H9 (cell line): ENCODE data around the gene CHRNG. TPM values are rescaled to one million over a fixed set of nuclear protein-coding genes. Genes with fewer than 3 reads are reported as not detected.

Source experiments
- DNase-seq: peaks from one replicate; pipeline ENCODE4 v3.0.0-alpha.2; 2017
- H2AFZ ChIP-seq: one replicate; pipeline ENCODE4 v1.6.1; 2013; ENCODE audit warnings: mild to moderate bottlenecking, low read length, control low read depth, moderate library complexity
- H2AK5ac ChIP-seq: 2 replicates; pipeline ENCODE4 v1.6.1; 2013; ENCODE audit warnings: low read length, control low read depth, mixed read lengths; ENCODE audit not compliant: insufficient read length
- H2BK120ac ChIP-seq: one replicate; pipeline ENCODE4 v1.6.1; 2013; ENCODE audit warnings: low read depth, mild to moderate bottlenecking, low read length, control low read depth, inconsistent platforms; ENCODE audit not compliant: poor library complexity, severe bottlenecking
- H2BK12ac ChIP-seq: 2 replicates; pipeline ENCODE4 v1.6.1; 2013; ENCODE audit warnings: low read length, control low read depth, mixed read lengths, low read depth; ENCODE audit not compliant: insufficient read length
- H2BK15ac ChIP-seq: 2 replicates; pipeline ENCODE4 v1.6.1; 2013; ENCODE audit warnings: low read depth, low read length, control low read depth
- H2BK20ac ChIP-seq: one replicate; pipeline ENCODE4 v1.6.1; 2013; ENCODE audit warnings: low read depth, mild to moderate bottlenecking, low read length, control low read depth, inconsistent platforms; ENCODE audit not compliant: poor library complexity, severe bottlenecking
- H2BK5ac ChIP-seq: 2 replicates; pipeline ENCODE4 v1.6.1; 2013; ENCODE audit warnings: low read length, control low read depth, mixed read lengths; ENCODE audit not compliant: insufficient read length
- H3K14ac ChIP-seq: 2 replicates; pipeline ENCODE4 v1.6.1; 2013; ENCODE audit warnings: low read length, control low read depth; ENCODE audit not compliant: insufficient read depth
- H3K18ac ChIP-seq: 2 replicates; pipeline ENCODE4 v1.6.1; 2013; ENCODE audit warnings: low read depth, mild to moderate bottlenecking, mixed read lengths, low read length, control low read depth; ENCODE audit not compliant: insufficient read length
- H3K23ac ChIP-seq: 2 replicates; pipeline ENCODE4 v1.6.1; 2013; ENCODE audit warnings: low read length, control low read depth, mixed read lengths, low read depth; ENCODE audit not compliant: insufficient read length
- H3K23me2 ChIP-seq: 2 replicates; pipeline ENCODE4 v1.6.1; 2013; ENCODE audit warnings: low read depth, mild to moderate bottlenecking, mixed read lengths, low read length, control low read depth; ENCODE audit not compliant: insufficient read length, poor library complexity, severe bottlenecking
- H3K27ac ChIP-seq: 2 replicates; pipeline ENCODE4 v1.5.1; 2013; ENCODE audit warnings: low read length, control low read depth, mixed read lengths, low read depth; ENCODE audit not compliant: insufficient read length
- H3K27me3 ChIP-seq: 2 replicates; pipeline ENCODE4 v1.6.1; 2013; ENCODE audit warnings: low read length, control low read depth, inconsistent platforms; ENCODE audit not compliant: insufficient read depth
- H3K4ac ChIP-seq: 2 replicates; pipeline ENCODE4 v1.6.1; 2013; ENCODE audit warnings: low read depth, mild to moderate bottlenecking, control low read depth, inconsistent platforms, low read length, moderate library complexity
- H3K4me1 ChIP-seq: 2 replicates; pipeline ENCODE4 v1.6.1; 2013; ENCODE audit warnings: low read length, control low read depth, inconsistent platforms; ENCODE audit not compliant: insufficient read depth
- H3K4me2 ChIP-seq: 2 replicates; pipeline ENCODE4 v1.6.1; 2013; ENCODE audit warnings: low read length, control low read depth, mixed read lengths; ENCODE audit not compliant: insufficient read length, insufficient read depth
- H3K56ac ChIP-seq: 2 replicates; pipeline ENCODE4 v1.6.1; 2013; ENCODE audit warnings: low read depth, mild to moderate bottlenecking, mixed read lengths, low read length, control low read depth; ENCODE audit not compliant: insufficient read length
- H3K79me1 ChIP-seq: 2 replicates; pipeline ENCODE4 v1.6.1; 2013; ENCODE audit warnings: low read depth, mild to moderate bottlenecking, moderate library complexity, low read length, control low read depth, inconsistent platforms; ENCODE audit not compliant: insufficient read depth, poor library complexity, severe bottlenecking
- H3K79me2 ChIP-seq: 2 replicates; pipeline ENCODE4 v1.6.1; 2013; ENCODE audit warnings: low read length, control low read depth, inconsistent platforms; ENCODE audit not compliant: insufficient read depth
- H3K9ac ChIP-seq: 2 replicates; pipeline ENCODE4 v1.6.1; 2013; ENCODE audit warnings: low read length, control low read depth, mixed read lengths; ENCODE audit not compliant: insufficient read length; ENCODE audit errors: extremely low read depth
- H3K9me3 ChIP-seq: one replicate; pipeline ENCODE4 v1.6.1; 2013; ENCODE audit warnings: low read depth, low read length, inconsistent platforms; ENCODE audit not compliant: control insufficient read depth
- H3T11ph ChIP-seq: one replicate; pipeline ENCODE4 v1.6.1; 2013; ENCODE audit warnings: mild to moderate bottlenecking, low read length, control low read depth, inconsistent platforms
- H4K20me1 ChIP-seq: one replicate; pipeline ENCODE4 v1.6.1; 2013; ENCODE audit not compliant: control insufficient read depth, insufficient read length, insufficient read depth
- H4K5ac ChIP-seq: 2 replicates; pipeline ENCODE4 v1.6.1; 2013; ENCODE audit warnings: low read depth, mild to moderate bottlenecking, mixed read lengths, low read length, control low read depth; ENCODE audit not compliant: insufficient read length
- H4K8ac ChIP-seq: replicated peaks from 2 replicates; pipeline ENCODE4 v1.6.1; 2013; ENCODE audit warnings: low read length, control low read depth, mixed read lengths, low read depth; ENCODE audit not compliant: insufficient read length
- H4K91ac ChIP-seq: 2 replicates; pipeline ENCODE4 v1.6.1; 2013; ENCODE audit warnings: low read depth, mild to moderate bottlenecking, moderate library complexity, mixed read lengths, low read length, control low read depth; ENCODE audit not compliant: insufficient read length
- H3K27ac Mint-ChIP-seq, 3 experiments: 2 replicates in 2 of 3; 3 replicates in 1 of 3; pipeline ENCODE4 v1.8.0; 2020 to 2021; ENCODE audit warnings: mixed read lengths in 3 of 3, mild to moderate bottlenecking in 1 of 3, moderate library complexity in 1 of 3
- H3K27me3 Mint-ChIP-seq: 2 replicates; pipeline ENCODE4 v1.8.0; 2021; ENCODE audit warnings: low read depth, mild to moderate bottlenecking, moderate library complexity, mixed read lengths
- H3K36me3 Mint-ChIP-seq, 3 experiments: 2 replicates in 2 of 3; 3 replicates in 1 of 3; pipeline ENCODE4 v1.8.0; 2020 to 2021; ENCODE audit warnings: low read depth in 3 of 3, mixed read lengths in 3 of 3; ENCODE audit not compliant: insufficient read depth in 1 of 3
- H3K4me1 Mint-ChIP-seq, 2 experiments: 2 replicates each; pipeline ENCODE4 v1.8.0; 2020; ENCODE audit warnings: mixed read lengths in 2 of 2
- H3K4me3 Mint-ChIP-seq, 2 experiments: 2 replicates in 1 of 2; 3 replicates in 1 of 2; pipeline ENCODE4 v1.8.0; 2020 to 2021; ENCODE audit warnings: mild to moderate bottlenecking in 2 of 2, mixed read lengths in 2 of 2, moderate library complexity in 1 of 2
- H3K9me3 Mint-ChIP-seq, 2 experiments: 2 replicates in 1 of 2; 3 replicates in 1 of 2; pipeline ENCODE4 v1.8.0; 2020; ENCODE audit warnings: mild to moderate bottlenecking in 2 of 2, mixed read lengths in 2 of 2, moderate library complexity in 1 of 2
- WGBS: extraction: QIAGEN DNeasy Blood & Tissue Kit; methylation state at CpG from one replicate; pipeline ENCODE4 v1.1.7; 2013; ENCODE audit warnings: missing lambda C conversion rate, low lambda C conversion rate, mixed read lengths; ENCODE audit not compliant: insufficient read length; ENCODE audit errors: extremely low coverage; 5-methylcytosine and 5-hydroxymethylcytosine counted together
- total RNA-seq: library from RNA; stranded (reverse); gene quantifications from 2 replicates; pipeline ENCODE4 v1.2.1, GENCODE V29; 2021
- TF ChIP-seq, protein P1 (sequence below): fragments of 200-600 bp; sonication (generic); conservative IDR thresholded peaks from 3 replicates; pipeline ENCODE4 v1.8.0; 2021; ENCODE audit warnings: antibody characterized with exemption, mild to moderate bottlenecking

CHRNG gene
- total RNA-seq, 1 experiment from 2014 or later, result not detected

- Histone ChIP-seq H3T11ph (no peak overlapping the region), H2BK5ac (no peak overlapping the region), H4K91ac (no peak overlapping the region), H3K56ac (no peak overlapping the region), H3K79me2 (no peaks in the 10 kb centered on the region), H2AK5ac (no peak overlapping the region), H4K5ac (no peak overlapping the region), H2BK15ac (no peak overlapping the region), H3K23ac (no peak overlapping the region), H3K27me3 (no peaks in the 10 kb centered on the region), H3K4me1 (no peaks in the 10 kb centered on the region), H2BK20ac (no peak overlapping the region), H4K20me1 (no peaks in the 10 kb centered on the region), H3K14ac (no peak overlapping the region), H3K27ac (no peak overlapping the region), H2AFZ (no peak overlapping the region), H4K8ac (no peak overlapping the region), H2BK12ac (no peak overlapping the region), H3K4me2 (no peak overlapping the region), H3K23me2 (no peaks in the 10 kb centered on the region), H3K79me1 (no peaks in the 10 kb centered on the region), H3K4ac (no peak overlapping the region), H2BK120ac (no peak overlapping the region), H3K18ac (no peak overlapping the region), H3K9ac (no peak overlapping the region), H3K9me3 (no peaks in the 10 kb centered on the region)
- no peak for DNase-seq
- TF ChIP-seq, protein P1, sequence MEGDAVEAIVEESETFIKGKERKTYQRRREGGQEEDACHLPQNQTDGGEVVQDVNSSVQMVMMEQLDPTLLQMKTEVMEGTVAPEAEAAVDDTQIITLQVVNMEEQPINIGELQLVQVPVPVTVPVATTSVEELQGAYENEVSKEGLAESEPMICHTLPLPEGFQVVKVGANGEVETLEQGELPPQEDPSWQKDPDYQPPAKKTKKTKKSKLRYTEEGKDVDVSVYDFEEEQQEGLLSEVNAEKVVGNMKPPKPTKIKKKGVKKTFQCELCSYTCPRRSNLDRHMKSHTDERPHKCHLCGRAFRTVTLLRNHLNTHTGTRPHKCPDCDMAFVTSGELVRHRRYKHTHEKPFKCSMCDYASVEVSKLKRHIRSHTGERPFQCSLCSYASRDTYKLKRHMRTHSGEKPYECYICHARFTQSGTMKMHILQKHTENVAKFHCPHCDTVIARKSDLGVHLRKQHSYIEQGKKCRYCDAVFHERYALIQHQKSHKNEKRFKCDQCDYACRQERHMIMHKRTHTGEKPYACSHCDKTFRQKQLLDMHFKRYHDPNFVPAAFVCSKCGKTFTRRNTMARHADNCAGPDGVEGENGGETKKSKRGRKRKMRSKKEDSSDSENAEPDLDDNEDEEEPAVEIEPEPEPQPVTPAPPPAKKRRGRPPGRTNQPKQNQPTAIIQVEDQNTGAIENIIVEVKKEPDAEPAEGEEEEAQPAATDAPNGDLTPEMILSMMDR, result no peak
- H3K36me3 Mint-ChIP-seq, result no peaks in the 10 kb centered on the region
- no CpG with 5 or more reads among the region's 5 CpGs for WGBS
- peaks cover 0 to 2% of the 10 kb centered on the region in 2 experiments; a peak in 2 of 5 replicates for H3K9me3 Mint-ChIP-seq
- peaks cover 17% of the 10 kb centered on the region for H3K27me3 Mint-ChIP-seq
- H3K4me3 Mint-ChIP-seq, result no peak overlapping the region
- peaks cover 13 to 32% of the 10 kb centered on the region in 2 experiments for H3K4me1 Mint-ChIP-seq
- H3K27ac Mint-ChIP-seq, result no peak overlapping the region
Measured at GRCh38 chr2:232513353-232513752, 26.1 kb upstream of the CHRNG start.
